HG03432 (cell line): ENCODE results near the gene AGPAT1.
"Not testable (repeated sequence)": the region's sequence is repeated elsewhere in the genome, so short reads cannot be mapped to it uniquely, and the experiment has no call there.

ENCODE experiments used
- ATAC-seq: cut with Tn5 transposase; IDR thresholded peaks from one replicate; pipeline ENCODE4 v1.9.1; 2021; ENCODE audit warnings: mild to moderate bottlenecking, moderate library complexity; ENCODE audit not compliant: unreplicated experiment

The AGPAT1 gene

GRCh38 chr6:32151181-32151862, 24.6 kb downstream of the AGPAT1 start:
- ATAC-seq, result no peak

- ATAC-seq, result no peak
Measured at GRCh38 chr6:32149932-32150870, 25.7 kb downstream of the AGPAT1 start.

- ATAC-seq, result no peak
Measured at GRCh38 chr6:32149092-32149755, 26.7 kb downstream of the AGPAT1 start.

GRCh38 chr6:32148289-32149091, 27.4 kb downstream of the AGPAT1 start:
- no peak for ATAC-seq

DNA sequence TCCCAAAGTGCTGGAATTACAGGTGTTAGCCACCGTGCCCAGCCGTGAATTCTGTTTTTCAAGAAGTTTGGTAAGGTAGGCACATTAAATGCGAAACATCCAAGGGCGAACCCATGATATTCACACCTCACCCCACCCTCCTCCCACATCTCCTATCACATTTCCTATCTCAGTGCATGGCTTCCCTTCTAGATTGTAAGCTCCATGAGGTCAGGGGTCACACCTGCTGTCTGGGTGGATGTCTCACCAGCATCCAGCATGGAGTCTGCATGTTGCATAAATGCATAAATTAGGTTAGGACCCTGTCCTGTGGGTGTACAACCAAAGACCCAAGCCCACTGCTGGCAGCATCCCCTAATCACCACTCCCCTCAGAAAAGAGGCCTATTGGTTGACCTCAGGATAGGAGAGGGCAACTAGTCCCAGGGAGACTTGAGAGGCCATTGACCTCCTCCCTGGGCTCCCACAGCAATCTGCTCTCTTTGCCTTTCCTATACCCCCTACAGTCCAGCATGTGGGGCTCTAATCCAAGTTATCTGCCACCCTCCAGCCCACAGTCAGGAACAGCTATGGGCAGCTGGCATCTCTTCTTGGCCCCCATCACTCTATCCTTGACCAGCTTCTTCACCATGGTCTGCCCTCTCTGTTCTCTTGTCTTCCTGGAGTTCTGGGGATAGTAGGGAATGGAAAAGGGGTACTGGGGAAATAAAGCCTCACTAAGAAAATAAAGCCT, 28.3 kb downstream of the AGPAT1 start:
- no peak for ATAC-seq

GRCh38 chr6:32146687-32147086, 29.2 kb downstream of the AGPAT1 start:
- ATAC-seq, result no peak

- no peak for ATAC-seq
Measured at GRCh38 chr6:32146287-32146686, 29.6 kb downstream of the AGPAT1 start.

DNA sequence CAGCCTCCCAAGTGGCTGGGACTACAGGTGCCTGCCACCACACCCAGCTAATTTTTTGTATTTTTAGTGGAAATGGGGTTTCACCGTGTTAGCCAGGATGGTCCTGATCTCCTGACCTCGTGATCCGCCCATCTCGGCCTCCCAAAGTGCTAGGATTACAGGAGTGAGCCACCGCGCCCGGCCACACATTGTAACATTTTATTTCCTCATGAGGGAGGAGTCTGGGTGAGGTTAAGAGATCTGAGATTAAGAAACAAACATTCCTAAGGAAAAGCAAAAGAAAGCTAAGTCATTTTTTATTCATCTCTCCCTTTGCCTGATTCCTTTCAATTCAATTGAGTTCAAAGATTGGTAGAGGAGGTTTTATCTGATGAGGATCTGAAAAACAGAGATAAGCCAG, 31.6 kb downstream of the AGPAT1 start:
- ATAC-seq, result not testable (repeated sequence)

DNA sequence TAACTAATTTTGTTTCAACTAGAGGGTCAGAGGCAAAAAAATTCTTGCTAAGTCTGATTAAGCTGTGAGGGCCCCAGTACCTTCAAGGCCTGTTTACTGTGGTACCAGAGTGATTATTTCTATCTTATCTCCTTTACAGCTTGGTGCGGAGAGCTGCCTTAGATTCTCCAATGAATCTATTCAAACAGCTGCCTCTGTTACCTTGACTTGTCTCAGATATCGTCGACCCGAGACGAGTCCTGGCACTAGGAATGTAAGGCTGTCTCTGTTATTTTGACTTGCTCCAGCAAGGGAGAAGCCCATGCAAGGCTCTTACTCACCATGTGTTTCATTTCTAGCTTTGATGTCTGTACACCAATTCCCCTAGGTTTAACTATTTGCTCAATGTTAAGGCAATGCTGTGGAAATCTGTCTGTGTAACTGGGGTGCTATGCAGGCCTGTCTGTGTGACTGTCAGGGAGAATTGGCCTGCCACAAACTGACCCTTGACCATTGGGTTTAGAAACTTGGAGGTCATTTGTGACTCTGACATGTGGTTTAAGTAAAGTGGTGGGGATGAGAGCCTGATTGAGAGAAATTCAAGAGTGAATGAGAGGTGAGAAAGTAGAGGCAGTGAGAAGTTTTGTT, 35.4 kb downstream of the AGPAT1 start:
- no peak for ATAC-seq

DNA sequence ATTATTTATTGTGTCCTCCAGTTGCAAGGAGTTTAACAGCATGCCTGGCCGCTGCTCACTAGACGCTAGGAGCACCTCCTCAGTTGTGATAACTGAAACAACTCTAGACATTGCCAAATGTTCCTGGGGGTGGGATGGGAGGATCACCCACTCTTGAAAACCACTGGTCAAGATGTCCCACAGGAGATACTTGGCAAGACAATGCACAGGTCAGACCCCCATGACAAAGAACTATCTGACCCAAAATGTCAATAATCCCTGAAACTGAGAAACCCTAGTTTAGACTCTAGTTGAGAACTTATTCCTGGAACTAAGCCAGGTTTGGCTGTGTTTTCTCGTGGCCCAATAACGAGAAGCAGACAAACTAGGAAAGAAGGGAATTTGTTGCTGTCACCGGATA, 36.3 kb downstream of the AGPAT1 start:
- no peak for ATAC-seq

- no peak for ATAC-seq
Measured at GRCh38 chr6:32137454-32137853, 38.4 kb downstream of the AGPAT1 start.

DNA sequence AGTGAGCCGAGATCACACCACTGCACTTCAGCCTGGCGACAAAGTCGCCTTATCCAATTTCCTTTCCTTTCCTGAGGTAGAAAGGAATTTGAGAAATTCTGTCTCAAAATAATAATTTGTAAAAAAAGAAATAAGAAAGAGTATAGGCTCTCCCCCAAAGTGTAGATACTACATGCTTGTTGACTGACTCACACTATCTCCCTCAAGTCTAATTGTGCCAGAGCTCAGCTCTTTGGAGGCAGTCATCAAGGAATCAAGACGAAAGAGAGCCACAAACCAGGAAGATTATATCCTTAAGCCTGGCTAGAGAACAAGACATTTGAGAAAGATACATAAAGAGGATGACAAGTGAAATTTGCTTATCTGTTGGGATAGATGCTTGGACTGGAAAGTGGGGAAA, 42.1 kb downstream of the AGPAT1 start:
- no peak for ATAC-seq

GRCh38 chr6:32132110-32132509, 43.8 kb downstream of the AGPAT1 start:
- no peak for ATAC-seq

- no peak for ATAC-seq
Measured at GRCh38 chr6:32131439-32131948, 44.4 kb downstream of the AGPAT1 start.

DNA sequence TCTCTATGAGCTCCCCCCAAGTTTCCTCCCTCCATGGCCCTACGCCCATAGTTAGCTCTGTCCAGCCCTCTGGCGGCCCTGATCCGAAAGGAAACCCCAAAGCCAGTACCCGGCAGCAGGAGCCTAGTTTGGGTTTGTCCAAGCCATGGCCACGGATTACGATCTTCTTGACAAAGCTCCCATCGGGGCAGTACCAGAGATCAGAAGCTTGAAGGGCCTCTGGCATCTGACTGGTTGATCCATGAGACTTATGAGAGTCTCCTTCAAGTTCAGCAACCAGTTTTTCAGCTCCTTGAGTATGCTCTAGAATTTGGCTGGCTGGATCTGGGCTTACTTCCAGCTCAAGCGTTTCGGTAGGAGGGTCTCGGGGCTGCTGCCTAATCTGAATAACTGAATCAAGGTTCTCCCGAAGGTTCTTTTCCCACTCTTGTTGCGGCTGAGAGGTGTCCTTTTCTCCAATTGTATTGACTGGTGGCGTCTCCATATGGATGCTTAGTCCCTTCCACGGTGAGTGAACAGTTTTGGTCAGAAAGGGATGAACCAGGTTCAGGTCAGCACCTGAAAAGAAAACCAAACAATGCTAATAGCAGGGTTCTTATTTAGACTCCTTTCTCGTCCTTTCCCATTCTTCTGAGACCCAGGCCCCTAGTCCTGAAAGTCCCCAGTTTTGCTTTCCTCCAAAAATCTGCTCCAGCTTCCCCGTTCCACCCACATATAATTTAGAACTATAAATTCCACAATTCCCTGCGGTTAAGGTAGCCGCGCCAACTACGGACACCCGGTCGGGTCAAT, 46.4 kb downstream of the AGPAT1 start:
- no peak for ATAC-seq

GRCh38 chr6:32128751-32129296, 47.1 kb downstream of the AGPAT1 start:
- ATAC-seq, result no peak

DNA sequence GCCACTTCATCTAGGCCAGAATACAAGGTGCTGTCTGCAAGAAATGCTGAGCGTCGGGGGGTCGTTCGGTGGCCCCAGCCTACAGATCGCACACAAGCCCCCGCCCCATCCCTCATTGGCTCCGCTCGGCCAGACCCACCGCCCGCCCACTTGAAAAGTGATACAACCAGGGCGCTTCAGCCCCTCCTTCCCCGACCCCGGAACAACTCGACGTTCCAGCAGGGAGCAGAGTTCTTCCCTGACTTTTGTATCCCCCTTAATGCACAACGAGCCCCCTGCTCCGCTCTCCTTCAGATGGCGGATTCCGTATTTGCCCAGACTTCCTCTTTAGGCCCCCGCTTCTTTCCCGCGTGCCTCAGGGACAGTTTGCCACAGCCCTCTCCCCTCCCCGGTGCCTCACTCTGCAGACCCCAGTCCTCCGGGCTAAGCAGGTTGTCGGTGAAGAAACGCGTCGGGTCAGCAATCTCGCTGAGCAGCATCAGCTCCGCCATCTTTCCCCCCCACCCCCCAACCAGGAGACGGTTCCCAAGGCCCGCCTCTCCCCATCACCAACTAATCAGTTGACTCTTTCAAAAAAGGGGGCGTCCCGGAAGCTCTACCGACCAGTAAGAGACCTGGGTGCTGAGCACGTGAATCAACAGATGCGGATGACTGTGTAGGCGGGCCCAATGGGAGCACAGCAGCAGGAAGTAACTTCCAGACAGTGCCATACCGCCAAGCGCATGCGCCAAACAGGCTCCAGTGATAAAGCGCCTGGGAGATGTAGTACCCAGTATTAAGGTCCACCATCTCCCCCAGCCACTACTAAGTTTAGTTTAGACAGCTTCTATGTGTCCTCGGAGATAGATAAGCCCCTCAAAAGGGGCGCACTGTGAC, 47.9 kb downstream of the AGPAT1 start, which contains the start of gene ATF6B:
TSS of gene ATF6B (minus strand) at position 530 of the 876 bp plus-strand sequence. CDS start at position 491, 39 bp downstream.
- peak; percentile 76 for ATAC-seq
